NCI-H1092 (cell line): ENCODE data around the gene CCR9.
"Not testable (repeated sequence)": the region's sequence is repeated elsewhere in the genome, so short reads cannot be mapped to it uniquely, and the experiment has no call there.

Experiments used
- DNase-seq: peaks from one replicate; lab custom pipeline; 2025; lab: John Stamatoyannopoulos, UW

Gene CCR9

GRCh38 chr3:45885979-45886705 lies at the start of gene CCR9:
TSS of gene CCR9 (plus strand) at chr3:45886543. CDS start at chr3:45894934, 8,391 bp downstream.
- DNase-seq = no peak

- no peak for DNase-seq
Observed at GRCh38 chr3:45838466-45838865, 47.9 kb upstream of the CCR9 start.

- DNase-seq = no peak
Observed at GRCh38 chr3:45841420-45841756, 45.0 kb upstream of the CCR9 start.

GRCh38 chr3:45841757-45842491 lies 44.4 kb upstream of the CCR9 start, which contains the start of gene LZTFL1:
TSS of gene LZTFL1 (minus strand) at chr3:45842119. CDS start at chr3:45841991, 128 bp downstream.
- peak; percentile 87 for DNase-seq

GRCh38 chr3:45842851-45843625 lies 43.3 kb upstream of the CCR9 start:
- no peak for DNase-seq

- no peak for DNase-seq
Observed at GRCh38 chr3:45844616-45845015, 41.7 kb upstream of the CCR9 start.

- no peak for DNase-seq
Observed at GRCh38 chr3:45848392-45848791, 38.0 kb upstream of the CCR9 start.

GRCh38 chr3:45852828-45853227 lies 33.5 kb upstream of the CCR9 start:
- DNase-seq = no peak

- DNase-seq = not testable (repeated sequence)
Observed at GRCh38 chr3:45856323-45856722, 30.0 kb upstream of the CCR9 start.

GRCh38 chr3:45857024-45857423 lies 29.3 kb upstream of the CCR9 start:
- not testable (repeated sequence) for DNase-seq

- no peak for DNase-seq
Observed at GRCh38 chr3:45858809-45859543, 27.4 kb upstream of the CCR9 start.

GRCh38 chr3:45860481-45860880 lies 25.9 kb upstream of the CCR9 start:
- DNase-seq = no peak

GRCh38 chr3:45861043-45861719 lies 25.2 kb upstream of the CCR9 start:
- no peak for DNase-seq

GRCh38 chr3:45864760-45865519 lies 21.4 kb upstream of the CCR9 start:
- no peak for DNase-seq

GRCh38 chr3:45865563-45865962 lies 20.8 kb upstream of the CCR9 start:
- DNase-seq = no peak

- DNase-seq = no peak
Observed at GRCh38 chr3:45868213-45868612, 18.1 kb upstream of the CCR9 start.

GRCh38 chr3:45868650-45869049 lies 17.7 kb upstream of the CCR9 start:
- no peak for DNase-seq

- DNase-seq = no peak
Observed at GRCh38 chr3:45869638-45870037, 16.7 kb upstream of the CCR9 start.

GRCh38 chr3:45870099-45870498 lies 16.2 kb upstream of the CCR9 start:
- DNase-seq = no peak

GRCh38 chr3:45871780-45872179 lies 14.6 kb upstream of the CCR9 start:
- DNase-seq = no peak

GRCh38 chr3:45872569-45872968 lies 13.8 kb upstream of the CCR9 start:
- no peak for DNase-seq
